Measurements from ENCODE around the gene TNS1.

Gene TNS1

DNA sequence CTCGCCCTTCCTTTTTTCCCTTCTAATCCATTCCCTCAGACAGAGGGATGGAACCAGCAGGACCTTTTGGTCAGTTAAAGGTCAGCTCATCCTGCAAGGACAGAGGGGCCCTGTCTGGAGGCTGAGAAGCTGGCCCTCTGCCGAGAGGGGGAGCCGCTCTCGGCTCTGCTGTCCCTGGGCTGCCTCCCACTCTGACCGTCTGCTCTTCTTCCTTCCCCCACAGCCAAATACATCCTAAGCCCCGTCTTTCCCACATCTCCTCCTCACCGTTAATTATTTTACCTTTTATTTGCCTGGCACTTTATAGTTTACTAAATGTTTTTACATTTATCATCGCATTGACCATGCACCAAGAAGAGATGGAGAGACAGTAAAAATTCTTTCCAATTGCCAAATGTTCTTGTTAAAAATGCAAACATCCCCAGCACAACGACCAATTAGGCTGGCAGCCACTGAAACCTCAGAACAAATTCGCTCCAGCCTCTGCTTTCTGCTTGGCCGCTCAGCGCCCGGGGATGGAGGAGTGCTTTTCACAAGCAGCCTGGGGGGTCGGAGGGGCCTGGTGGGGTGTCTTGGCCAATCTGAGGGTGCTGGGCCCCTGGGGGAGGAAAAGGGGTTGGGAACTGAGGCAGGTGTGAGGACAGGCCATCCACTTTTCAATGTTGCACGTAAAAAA, 123.7 kb downstream of the TNS1 start:
- ChIA-PET CTCF (interaction anchor here (1.0 to 1.4 kb wide), 3 partner anchors 8 to 156 kb away, joined by 3 to 5 read pairs (median 3); no protein-coding TSS in a partner anchor), POLR2A (no interaction called here)

DNA sequence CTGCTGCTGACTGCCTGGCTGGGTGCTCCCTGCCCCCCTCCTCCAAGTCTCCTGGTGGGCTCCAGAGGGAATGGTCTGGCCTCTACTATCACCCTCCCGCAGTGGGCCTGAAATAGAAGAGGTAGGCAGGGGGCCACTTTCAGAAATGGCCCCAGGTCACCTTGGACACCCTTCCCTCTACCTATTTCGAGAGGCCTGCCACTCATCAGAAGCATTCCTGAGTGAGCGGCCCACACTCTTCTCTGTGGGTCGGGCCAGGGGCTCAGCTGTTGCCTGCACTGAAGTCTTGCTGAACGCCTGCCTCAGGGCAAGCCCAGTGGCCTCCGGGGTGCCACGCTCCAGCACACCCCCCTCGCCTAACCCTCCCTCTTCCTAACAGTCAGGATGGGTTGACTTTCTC, 124.9 kb downstream of the TNS1 start:
- TF ChIP-seq FOXK2 (IDR thresholded peaks at IDR 0.05) (no peak), ARNT (IDR thresholded peaks at IDR 0.05) (no peak), FOXA1 (IDR thresholded peaks at IDR 0.05) (no peak), ELF4 (IDR thresholded peaks at IDR 0.05) (no peak), HDGF (IDR thresholded peaks at IDR 0.05; ENCODE audit: borderline replicate concordance) (no peak), ZNF384 (IDR thresholded peaks at IDR 0.05) (no peak), TARDBP (IDR thresholded peaks at IDR 0.05) (no peak), CTBP1 (IDR thresholded peaks at IDR 0.05; ENCODE audit: borderline replicate concordance) (no peak), L3MBTL2 (conservative IDR thresholded peaks at IDR 0.05) (no peak), SUZ12 (IDR thresholded peaks at IDR 0.05) (no peak), LEF1 (IDR thresholded peaks at IDR 0.05; ENCODE audit: borderline replicate concordance) (no peak), BHLHE40 (IDR thresholded peaks at IDR 0.05; ENCODE audit: borderline replicate concordance) (no peak), FOXM1 (IDR thresholded peaks at IDR 0.05; ENCODE audit: borderline replicate concordance) (no peak), NFRKB (IDR thresholded peaks at IDR 0.05) (no peak)
- TF ChIP-seq, protein P1, sequence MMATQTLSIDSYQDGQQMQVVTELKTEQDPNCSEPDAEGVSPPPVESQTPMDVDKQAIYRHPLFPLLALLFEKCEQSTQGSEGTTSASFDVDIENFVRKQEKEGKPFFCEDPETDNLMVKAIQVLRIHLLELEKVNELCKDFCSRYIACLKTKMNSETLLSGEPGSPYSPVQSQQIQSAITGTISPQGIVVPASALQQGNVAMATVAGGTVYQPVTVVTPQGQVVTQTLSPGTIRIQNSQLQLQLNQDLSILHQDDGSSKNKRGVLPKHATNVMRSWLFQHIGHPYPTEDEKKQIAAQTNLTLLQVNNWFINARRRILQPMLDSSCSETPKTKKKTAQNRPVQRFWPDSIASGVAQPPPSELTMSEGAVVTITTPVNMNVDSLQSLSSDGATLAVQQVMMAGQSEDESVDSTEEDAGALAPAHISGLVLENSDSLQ (IDR thresholded peaks at IDR 0.05): no peak
- POLR2A ChIA-PET: no interaction called here

More for the DNA sequence above, 123.7 kb downstream of the TNS1 start:
- DNase-seq (ENCODE audit: extremely low spot score): no peak
- no peak for TF ChIP-seq L3MBTL2 (conservative IDR thresholded peaks at IDR 0.05)

GRCh38 chr2:217876253-217876570, 126.6 kb downstream of the TNS1 start:
- no peak for DNase-seq (ENCODE audit: extremely low spot score)
- TF ChIP-seq L3MBTL2 (conservative IDR thresholded peaks at IDR 0.05) (no peak), NFRKB (IDR thresholded peaks at IDR 0.05) (no peak), SP1 (IDR thresholded peaks at IDR 0.05) (no peak), BHLHE40 (IDR thresholded peaks at IDR 0.05; ENCODE audit: borderline replicate concordance) (no peak), ELF4 (IDR thresholded peaks at IDR 0.05) (no peak), FOXA1 (IDR thresholded peaks at IDR 0.05) (no peak), ARNT (IDR thresholded peaks at IDR 0.05) (no peak), HDGF (IDR thresholded peaks at IDR 0.05; ENCODE audit: borderline replicate concordance) (no peak), SUZ12 (IDR thresholded peaks at IDR 0.05) (no peak), TARDBP (IDR thresholded peaks at IDR 0.05) (no peak), FOXK2 (IDR thresholded peaks at IDR 0.05) (no peak), FOXM1 (IDR thresholded peaks at IDR 0.05; ENCODE audit: borderline replicate concordance) (no peak), LEF1 (IDR thresholded peaks at IDR 0.05; ENCODE audit: borderline replicate concordance) (no peak), CTBP1 (IDR thresholded peaks at IDR 0.05; ENCODE audit: borderline replicate concordance) (no peak), ZNF384 (IDR thresholded peaks at IDR 0.05) (no peak)
- TF ChIP-seq, protein P1 (IDR thresholded peaks at IDR 0.05): no peak
- POLR2A ChIA-PET: no interaction called here
- CTCF ChIA-PET: interaction anchor here (1.1 kb wide), 1 partner anchor 90 kb away, joined by 3 read pairs; no protein-coding TSS in a partner anchor

More for the DNA sequence above, 124.9 kb downstream of the TNS1 start:
- CTCF ChIA-PET: interaction anchor here (1.0 to 1.4 kb wide), 2 partner anchors 9 to 157 kb away, joined by 3 to 5 read pairs; no protein-coding TSS in a partner anchor
- no peak for DNase-seq (ENCODE audit: extremely low spot score)

DNA sequence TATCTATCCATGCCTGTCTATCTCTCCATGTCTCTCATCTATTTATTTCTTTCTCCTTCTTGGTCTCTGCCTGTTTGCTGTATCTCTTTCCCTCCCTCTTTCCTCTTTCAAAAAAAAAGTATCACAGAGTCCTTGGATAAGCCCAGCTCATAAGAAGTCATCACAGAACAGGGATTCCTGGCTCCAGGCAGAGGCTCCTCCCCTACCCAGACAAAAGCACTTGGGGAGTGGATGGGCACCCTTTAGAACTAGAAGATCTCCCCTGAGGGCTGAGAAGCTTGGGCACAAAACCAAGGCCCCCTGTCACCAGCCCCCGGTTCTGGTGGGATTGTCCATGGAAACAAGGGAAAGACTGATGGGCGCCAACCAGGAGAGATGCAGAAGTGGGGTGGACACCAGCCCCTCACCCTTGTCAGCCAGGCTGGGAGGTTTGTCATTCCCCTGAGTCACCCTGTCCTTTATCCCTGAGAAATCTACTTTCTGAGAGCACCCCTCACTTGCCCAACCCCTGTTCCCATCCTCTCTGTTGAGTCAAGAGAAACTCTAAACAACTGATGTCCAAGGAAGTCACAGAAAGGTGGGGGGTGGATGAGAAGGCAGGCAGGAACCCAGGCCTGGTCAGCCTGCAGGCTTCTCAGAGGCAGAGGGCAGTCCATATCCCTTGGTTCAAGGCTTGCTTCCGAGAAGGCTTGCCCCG, 127.1 kb downstream of the TNS1 start:
- TF ChIP-seq ELF4 (IDR thresholded peaks at IDR 0.05): no peak
- ChIA-PET POLR2A (interaction anchor here (0.6 kb wide), 1 partner anchor 1363 kb away, joined by 3 read pairs; no protein-coding TSS in a partner anchor), CTCF (interaction anchor here (1.1 to 1.2 kb wide), 2 partner anchors 11 to 89 kb away, joined by 3 to 7 read pairs; no protein-coding TSS in a partner anchor)
- DNase-seq (ENCODE audit: extremely low spot score): no peak

GRCh38 chr2:217875138-217875537, 127.7 kb downstream of the TNS1 start:
- POLR2A ChIA-PET: no interaction called here
- no peak for DNase-seq (ENCODE audit: extremely low spot score)
- CTCF ChIA-PET: interaction anchor here (1.2 kb wide), 1 partner anchor 12 kb away, joined by 7 read pairs; no protein-coding TSS in a partner anchor
- TF ChIP-seq SUZ12 (IDR thresholded peaks at IDR 0.05): no peak
- no peak for TF ChIP-seq FOXA1 (IDR thresholded peaks at IDR 0.05)
- TF ChIP-seq ARNT (IDR thresholded peaks at IDR 0.05): no peak
- TF ChIP-seq BHLHE40 (IDR thresholded peaks at IDR 0.05; ENCODE audit: borderline replicate concordance): no peak
- no peak for TF ChIP-seq NFRKB (IDR thresholded peaks at IDR 0.05)
- no peak for TF ChIP-seq FOXM1 (IDR thresholded peaks at IDR 0.05; ENCODE audit: borderline replicate concordance)
- no peak for TF ChIP-seq FOXK2 (IDR thresholded peaks at IDR 0.05)
- no peak for TF ChIP-seq LEF1 (IDR thresholded peaks at IDR 0.05; ENCODE audit: borderline replicate concordance)
- TF ChIP-seq HDGF (IDR thresholded peaks at IDR 0.05; ENCODE audit: borderline replicate concordance): no peak
- TF ChIP-seq CTBP1 (IDR thresholded peaks at IDR 0.05; ENCODE audit: borderline replicate concordance): no peak
- no peak for TF ChIP-seq TARDBP (IDR thresholded peaks at IDR 0.05)
- TF ChIP-seq ZNF384 (IDR thresholded peaks at IDR 0.05): no peak
- TF ChIP-seq ELF4 (IDR thresholded peaks at IDR 0.05): no peak
- TF ChIP-seq, protein P1 (IDR thresholded peaks at IDR 0.05): no peak
- no peak for TF ChIP-seq SP1 (IDR thresholded peaks at IDR 0.05)
- TF ChIP-seq L3MBTL2 (conservative IDR thresholded peaks at IDR 0.05): no peak

DNA sequence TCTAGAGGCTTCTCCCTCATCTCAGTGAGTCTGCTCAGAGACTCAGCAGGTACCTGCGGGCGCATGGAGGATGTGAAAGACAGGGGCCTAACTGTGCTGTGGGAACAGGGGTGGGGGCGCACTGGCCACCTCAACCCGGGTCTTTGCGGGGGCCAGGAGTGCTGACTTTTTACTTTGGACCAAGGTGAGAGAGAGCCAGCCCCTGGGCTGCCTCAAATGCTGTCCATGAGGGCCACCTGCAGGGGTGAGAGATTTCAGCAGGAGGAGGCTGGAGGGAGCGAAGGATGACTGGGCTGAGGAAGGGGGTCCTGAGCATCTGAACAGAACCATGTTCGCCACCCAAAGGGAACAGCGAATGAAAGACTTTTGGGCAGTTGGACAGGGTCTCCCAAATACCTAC, 129.4 kb downstream of the TNS1 start:
- ChIA-PET CTCF (no interaction called here), POLR2A (no interaction called here)
- no peak for DNase-seq (ENCODE audit: extremely low spot score)
- TF ChIP-seq FOXM1 (IDR thresholded peaks at IDR 0.05; ENCODE audit: borderline replicate concordance): no peak
- no peak for TF ChIP-seq ARNT (IDR thresholded peaks at IDR 0.05)
- no peak for TF ChIP-seq FOXK2 (IDR thresholded peaks at IDR 0.05)

Measured in HEK293T (cell line).